HCT116 (cell line): ENCODE measurements around the gene RETREG1. TPM values are rescaled to one million over a fixed set of nuclear protein-coding genes. Genes with fewer than 3 reads are reported as not detected.
"Not testable (repeated sequence)": the region's sequence is repeated elsewhere in the genome, so short reads cannot be mapped to it uniquely, and the experiment has no call there.

Experiments used
- ATAC-seq: fragments of 200-7000 bp; cut with Tn5 transposase; 2 replicates; pipeline ENCODE4 v1.9.1; 2020; ENCODE audit warnings: mild to moderate bottlenecking, moderate library complexity
- BruUV-seq: library from RNA; stranded (reverse); fragments of 400-500 nt; replicated peaks from 2 replicates; lab custom pipeline; 2021; lab: Mats Ljungman, UMichigan
- CTCF ChIA-PET: fragments of 300-600 bp; sonication (Branson Sonifier 250); formaldehyde crosslinking; loops from one replicate; lab custom pipeline; 2021; ENCODE audit warnings: antibody characterized with exemption; lab: Charles Lee
- POLR2A ChIA-PET: fragments of 300-600, 350-600 bp; sonication (Branson Sonifier 250); formaldehyde crosslinking; loops from one replicate; lab custom pipeline; 2021; ENCODE audit warnings: antibody characterized with exemption; lab: Charles Lee
- RAD21 ChIA-PET, 2 experiments: fragments of 300-600 bp; sonication (Branson Sonifier 250); formaldehyde crosslinking; loops; one replicate each; lab custom pipeline; 2023; ENCODE audit warnings: low total read pairs in 2 of 2; ENCODE audit not compliant: uncharacterized antibody in 2 of 2, unreplicated experiment in 2 of 2, low non-redundant PET in 1 of 2; lab: Charles Lee
- DNase-seq: peaks from one replicate; pipeline ENCODE4 v3.0.0-alpha.2; 2010; ENCODE audit warnings: low read depth, low spot score
- H2AFZ ChIP-seq: fragments of 200-600 bp; shearing (Covaris generic), sonication (generic); 2 replicates; pipeline ENCODE4 v1.6.1; 2017; ENCODE audit warnings: low read depth, mixed run types, mixed read lengths, antibody characterized with exemption, low read length; ENCODE audit not compliant: poor library complexity, severe bottlenecking
- H3K27ac ChIP-seq: 2 replicates; pipeline ENCODE4 v1.5.1; 2012; ENCODE audit warnings: low read depth, low read length
- H3K27me3 ChIP-seq: fragments of 200-600 bp; sonication (generic); 2 replicates; pipeline ENCODE4 v1.6.1; 2016; ENCODE audit warnings: mixed run types, low read length, mixed read lengths; ENCODE audit not compliant: insufficient read depth
- H3K36me3 ChIP-seq, 2 experiments: fragments of 200-500 bp in 1 of 2; fragments of 200-600 bp in 1 of 2; sonication (Bioruptor generic) in 1 of 2; sonication (generic) in 1 of 2; 2 replicates each; pipeline versions ENCODE4 v1.5.1 to v1.6.1; 2014 to 2016; ENCODE audit warnings: low read length in 2 of 2, inconsistent platforms in 1 of 2, mixed read lengths in 1 of 2, mixed run types in 1 of 2; ENCODE audit not compliant: insufficient read depth in 2 of 2, control insufficient read depth in 1 of 2
- H3K4me1 ChIP-seq, 2 experiments: fragments of 200-600 bp in 1 of 2; sonication (generic) in 1 of 2; 2 replicates each; pipeline versions ENCODE4 v1.5.1 to v1.6.1; 2012 to 2017; ENCODE audit warnings: low read length in 2 of 2, inconsistent platforms in 1 of 2, mild to moderate bottlenecking in 1 of 2, mixed read lengths in 1 of 2, mixed run types in 1 of 2, moderate library complexity in 1 of 2; ENCODE audit not compliant: insufficient read depth in 2 of 2, control insufficient read depth in 1 of 2
- H3K4me2 ChIP-seq: fragments of 200-600 bp; sonication (generic); 2 replicates; pipeline ENCODE4 v1.6.1; 2017; ENCODE audit warnings: mixed run types, low read length, mixed read lengths
- H3K4me3 ChIP-seq, 2 experiments: fragments of 200-600 bp in 1 of 2; sonication (generic) in 1 of 2; replicated peaks in 1 of 2; 2 replicates each; pipeline ENCODE4 v1.5.1; 2011 to 2016; ENCODE audit warnings: low read length in 2 of 2, control low read depth in 1 of 2, low read depth in 1 of 2, mild to moderate bottlenecking in 1 of 2, mixed read lengths in 1 of 2, mixed run types in 1 of 2
- H3K79me2 ChIP-seq: fragments of 200-600 bp; sonication (generic); 2 replicates; pipeline ENCODE4 v1.6.1; 2017; ENCODE audit warnings: mild to moderate bottlenecking, mixed run types, low read length, moderate library complexity, mixed read lengths; ENCODE audit not compliant: insufficient read depth
- H3K9ac ChIP-seq: fragments of 200-600 bp; sonication (generic); 2 replicates; pipeline ENCODE4 v1.6.1; 2016; ENCODE audit warnings: low read length, mixed read lengths
- H3K9me2 ChIP-seq: fragments of 200-600 bp; sonication (generic), shearing (Covaris generic); 2 replicates; pipeline ENCODE4 v1.6.1; 2017; ENCODE audit warnings: mixed run types, mild to moderate bottlenecking, moderate library complexity; ENCODE audit not compliant: insufficient read depth
- H3K9me3 ChIP-seq, 2 experiments: fragments of 200-500 bp in 1 of 2; fragments of 200-600 bp in 1 of 2; sonication (Bioruptor generic) in 1 of 2; sonication (generic) in 1 of 2; 2 replicates each; pipeline ENCODE4 v1.6.1; 2014 to 2017; ENCODE audit warnings: low read length in 2 of 2, mixed read lengths in 2 of 2, inconsistent platforms in 1 of 2, low read depth in 1 of 2, mild to moderate bottlenecking in 1 of 2, mixed run types in 1 of 2, moderate library complexity in 1 of 2; ENCODE audit not compliant: control insufficient read depth in 1 of 2, insufficient read depth in 1 of 2
- H4K20me1 ChIP-seq: fragments of 200-600 bp; sonication (generic), shearing (Covaris generic); 2 replicates; pipeline ENCODE4 v1.6.1; 2017; ENCODE audit warnings: mixed run types, mild to moderate bottlenecking, moderate library complexity; ENCODE audit not compliant: insufficient read depth
- CEBPB ChIP-seq: IDR thresholded peaks from 2 replicates; pipeline ENCODE4 v1.6.1; 2012; ENCODE audit warnings: low read depth
- EZH2phosphoT487 ChIP-seq: fragments of 200-600 bp; IDR thresholded peaks from 2 replicates; pipeline ENCODE4 v1.6.1; 2018; ENCODE audit warnings: antibody characterized with exemption, borderline replicate concordance
- MAX ChIP-seq: IDR thresholded peaks from 2 replicates; pipeline ENCODE4 v1.6.1; 2012
- ZBTB33 ChIP-seq: IDR thresholded peaks from 2 replicates; pipeline ENCODE4 v1.6.1; 2011; ENCODE audit warnings: mild to moderate bottlenecking, low read length, moderate library complexity; ENCODE audit not compliant: insufficient replicate concordance; ENCODE audit errors: extremely low read depth
- intact Hi-C: fragments of 100-400 bp; cut with micrococcal nuclease; formaldehyde crosslinking; loops from 2 replicates; pipeline ENCODE4 v1.10.0; 2022
- total RNA-seq: library from RNA; stranded (reverse); gene quantifications from one replicate; pipeline ENCODE4 v1.2.1, GENCODE V29; 2021; ENCODE audit not compliant: unreplicated experiment

The RETREG1 gene
- total RNA-seq, 1 experiment from 2014 or later: 6.0 TPM

GRCh38 chr5:16541592-16541991 is 75.2 kb downstream of the RETREG1 start:
- H3K27ac ChIP-seq, POLR2A ChIA-PET, H2AFZ ChIP-seq, H3K9me3 ChIP-seq, DNase-seq, H3K36me3 ChIP-seq, BruUV-seq, intact Hi-C loops, H3K9me2 ChIP-seq, H3K4me3 ChIP-seq, H3K4me2 ChIP-seq, H4K20me1 ChIP-seq, ATAC-seq, CTCF ChIA-PET, H3K79me2 ChIP-seq, H3K27me3 ChIP-seq, RAD21 ChIA-PET, H3K9ac ChIP-seq, H3K4me1 ChIP-seq: not testable (repeated sequence)

GRCh38 chr5:16540421-16540820 is 76.4 kb downstream of the RETREG1 start:
- intact Hi-C loops: no loop called here
- Histone ChIP-seq H3K27ac (no peak overlapping the region), H3K4me3 (no peak overlapping the region), H4K20me1 (no peaks in the 10 kb centered on the region), H3K27me3 (no peaks in the 10 kb centered on the region), H2AFZ (no peak overlapping the region), H3K9me2 (no peaks in the 10 kb centered on the region), H3K9ac (no peak overlapping the region), H3K9me3 (no peaks in the 10 kb centered on the region), H3K36me3 (no peaks in the 10 kb centered on the region), H3K4me1 (no peaks in the 10 kb centered on the region; a peak in 1 of 4 replicates), H3K4me2 (no peak overlapping the region), H3K79me2 (no peaks in the 10 kb centered on the region)
- CTCF ChIA-PET: interaction anchor here (1.3 kb wide), 1 partner anchor 12 kb away, joined by 4 read pairs; no protein-coding TSS in a partner anchor
- BruUV-seq: no TSS peak
- RAD21 ChIA-PET: no interaction called here
- DNase-seq (no peak), ATAC-seq (no peak)
- POLR2A ChIA-PET: no interaction called here
- TF ChIP-seq CEBPB: no peak
- TF ChIP-seq EZH2phosphoT487: no peak
- TF ChIP-seq MAX: no peak
- no peak for TF ChIP-seq ZBTB33
